ENCODE data around the gene NTNG2. TPM values are rescaled to one million over a fixed set of nuclear protein-coding genes. Genes with fewer than 3 reads are reported as not detected.

NTNG2 gene
- total and polyA plus RNA-seq, 9 of the 15 experiments (the other 6 are each of a cell fraction or from before 2014, with no cell fraction given), result 0.01 to 0.11 (median 0.09) TPM; not detected in 6

- no peaks in the 10 kb centered on the region for H3K36me3 ChIP-seq (ENCODE audit: control insufficient read depth, insufficient read depth, low read length)
- ChIA-PET CTCF (ENCODE audit: low intra/inter-chr PET ratio) (no interaction called here), POLR2A (interaction anchor here (0.6 to 1.4 kb wide), 3 partner anchors 10 to 437 kb away, joined by 3 to 4 read pairs (median 3); no protein-coding TSS in a partner anchor)
- no peak overlapping the region for H3K4me3 ChIP-seq
- H3K27ac ChIP-seq (ENCODE audit: extremely low read depth, low read depth, low read length), result no peak overlapping the region
- H3K9me1 ChIP-seq (ENCODE audit: control insufficient read depth, insufficient read depth, low read length), result no peaks in the 10 kb centered on the region
- no peaks in the 10 kb centered on the region for H3K79me2 ChIP-seq (ENCODE audit: control insufficient read depth, insufficient read depth, low read length)
- no peak for FAIRE-seq
- peaks cover 32 to 63% of the 10 kb centered on the region in 2 experiments for H3K27me3 ChIP-seq (ENCODE audit: control insufficient read depth in 2 of 2, insufficient read depth in 2 of 2, low read length in 2 of 2)
- H4K20me1 ChIP-seq (replicated peaks; ENCODE audit: control insufficient read depth, insufficient read depth, low read length), result peaks cover 12% of the 10 kb centered on the region
- H3K9ac ChIP-seq (ENCODE audit: insufficient read depth in 1 of 2, low read depth in 2 of 2, low read length in 2 of 2), result no peak overlapping the region
- no peak overlapping the region for H2AFZ ChIP-seq (ENCODE audit: low read depth, low read length)
- H3K9me3 ChIP-seq (replicated peaks; ENCODE audit: control insufficient read depth, insufficient read depth, low read depth, low read length), result no peaks in the 10 kb centered on the region
- peaks cover 0 to 3% of the 10 kb centered on the region in 2 experiments; a peak in 1 of 5 replicates for H3K4me1 ChIP-seq (replicated peaks in 1 of 2; ENCODE audit: control insufficient read depth in 2 of 2, insufficient read depth in 2 of 2, low read length in 2 of 2)
- no peak overlapping the region for H3K4me2 ChIP-seq (ENCODE audit: insufficient read depth, low read length)
- intact Hi-C loops (cut with micrococcal nuclease), result no loop called here
- 6% methylated on average over 34 of the region's 34 CpGs for WGBS (ENCODE audit: insufficient coverage, low coverage, missing lambda C conversion rate)
- TF ChIP-seq DIDO1 (tag; IDR thresholded peaks at IDR 0.05; ENCODE audit: low read depth) (no peak), POLR2A (conservative IDR thresholded peaks at IDR 0.05) (no peak), HNRNPK (IDR thresholded peaks at IDR 0.05; ENCODE audit: low read depth, low read length, poor library complexity, severe bottlenecking) (no peak), ZNF239 (CRISPR knock-in tag; IDR thresholded peaks at IDR 0.05) (no peak), ZNF445 (CRISPR knock-in tag; IDR thresholded peaks at IDR 0.05; ENCODE audit: low read depth) (no peak), ZNF77 (CRISPR knock-in tag; IDR thresholded peaks at IDR 0.05) (no peak), YBX1 (IDR thresholded peaks at IDR 0.05) (no peak)
- in situ Hi-C loops (cut with MboI), result no loop called here
- DNase-seq (ENCODE audit: extremely low read depth in 1 of 4, low spot score in 3 of 4), result no peak
- ATAC-seq, result no peak
- BruUV-seq (replicated peaks), result no TSS peak
Observed at GRCh38 chr9:132226571-132227430, 64.9 kb downstream of the NTNG2 start.
